ENCODE data around the gene ARF1. TPM values are rescaled to one million over a fixed set of nuclear protein-coding genes. Genes with fewer than 3 reads are reported as not detected.

ARF1 gene
- total and polyA plus RNA-seq, 10 of the 15 experiments (the other 5 are each of a cell fraction or from before 2014, with no cell fraction given): 48.4 to 508 (median 283) TPM

DNA sequence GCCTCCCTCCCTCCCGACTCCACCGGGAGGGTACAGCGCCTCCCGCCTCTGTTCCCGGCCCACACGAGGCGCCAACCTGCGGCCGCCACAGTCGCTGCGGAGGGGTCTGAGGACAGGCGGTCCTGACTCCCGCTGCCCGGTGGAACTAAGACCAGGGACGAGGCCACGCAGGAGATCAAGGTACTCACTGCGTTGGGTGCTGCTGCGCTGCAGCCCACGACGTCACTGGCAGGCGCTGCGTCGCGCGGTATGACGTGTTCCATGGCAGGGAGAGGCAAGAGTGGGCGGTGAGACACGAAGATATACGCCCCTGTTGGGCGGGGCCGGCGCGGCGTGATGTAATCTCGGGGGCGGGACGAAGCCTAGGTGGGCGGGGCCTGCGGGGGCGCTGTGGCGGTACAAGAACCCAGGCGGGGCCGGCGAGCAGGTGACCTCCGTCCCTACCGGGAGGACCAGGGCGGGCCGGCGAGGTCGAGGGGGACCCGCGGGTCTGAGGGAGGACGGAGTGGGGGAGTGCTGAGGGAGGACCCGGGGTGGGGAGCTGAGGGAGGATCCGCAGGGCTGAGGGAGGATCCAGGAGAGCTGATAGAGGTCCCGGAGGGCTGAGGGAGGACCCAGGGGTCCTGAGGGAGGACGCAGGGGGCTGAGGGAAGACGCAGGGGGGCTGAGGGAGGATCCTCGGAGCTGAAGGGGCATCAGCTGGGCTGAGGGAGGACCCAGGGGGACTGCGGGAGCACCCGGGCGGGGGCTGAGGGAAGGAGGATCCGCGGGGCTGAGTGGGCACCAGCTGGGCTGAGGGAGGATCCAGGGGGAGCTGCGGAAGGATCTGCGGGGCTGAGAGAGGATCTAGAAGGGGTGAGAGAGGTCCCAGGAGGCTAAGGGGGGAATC is 26.8 kb downstream of the ARF1 start, which contains the start of gene MRPL55 (continued):
- TF ChIP-seq CHD2 (IDR thresholded peaks at IDR 0.05; ENCODE audit: borderline replicate concordance, low read depth, low read length) (peak; percentile 70), NR2F1 (conservative IDR thresholded peaks at IDR 0.05) (peak; percentile 25; the same call in 1 of the 2 replicates), LARP7 (IDR thresholded peaks at IDR 0.05) (peak; percentile 68), MXI1 (IDR thresholded peaks at IDR 0.05; ENCODE audit: low read depth, low read length) (peak; percentile 86), CREM (IDR thresholded peaks at IDR 0.05; ENCODE audit: low read depth) (peak; percentile 100), SIN3A (IDR thresholded peaks at IDR 0.05; ENCODE audit: low read depth, low read length) (peak; percentile 84; the same call in 1 of the 2 replicates), IKZF2 (IDR thresholded peaks at IDR 0.05) (no peak; a peak in 1 of 4 replicates), BMI1 (IDR thresholded peaks at IDR 0.05; ENCODE audit: borderline replicate concordance) (no peak), TCF12 (IDR thresholded peaks at IDR 0.05; ENCODE audit: low read depth, low read length) (no peak), FOXK2 (IDR thresholded peaks at IDR 0.05) (peak; percentile 63; the same call in 1 of the 2 replicates), SRF (IDR thresholded peaks at IDR 0.05; ENCODE audit: low read depth in 2 of 2, low read length in 2 of 2) (peak; percentile 71 to 96), NBN (IDR thresholded peaks at IDR 0.05) (peak; percentile 99), MYC (IDR thresholded peaks at IDR 0.05; ENCODE audit: insufficient read depth, insufficient read length, insufficient replicate concordance, low read length, severe bottlenecking) (peak; percentile 41), HDAC6 (IDR thresholded peaks at IDR 0.05; ENCODE audit: unreplicated experiment) (peak; percentile 44), ETV6 (conservative IDR thresholded peaks at IDR 0.05 in 1 of 2, IDR thresholded peaks at IDR 0.05 in 1 of 2; ENCODE audit: borderline replicate concordance in 1 of 2, low read depth in 1 of 2) (no peak)
- TF ChIP-seq, protein P1, sequence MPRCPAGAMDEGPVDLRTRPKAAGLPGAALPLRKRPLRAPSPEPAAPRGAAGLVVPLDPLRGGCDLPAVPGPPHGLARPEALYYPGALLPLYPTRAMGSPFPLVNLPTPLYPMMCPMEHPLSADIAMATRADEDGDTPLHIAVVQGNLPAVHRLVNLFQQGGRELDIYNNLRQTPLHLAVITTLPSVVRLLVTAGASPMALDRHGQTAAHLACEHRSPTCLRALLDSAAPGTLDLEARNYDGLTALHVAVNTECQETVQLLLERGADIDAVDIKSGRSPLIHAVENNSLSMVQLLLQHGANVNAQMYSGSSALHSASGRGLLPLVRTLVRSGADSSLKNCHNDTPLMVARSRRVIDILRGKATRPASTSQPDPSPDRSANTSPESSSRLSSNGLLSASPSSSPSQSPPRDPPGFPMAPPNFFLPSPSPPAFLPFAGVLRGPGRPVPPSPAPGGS (IDR thresholded peaks at IDR 0.05; ENCODE audit: borderline replicate concordance, insufficient read depth, low read depth, low read length, poor library complexity, severe bottlenecking): peak; percentile 16
- TF ChIP-seq, protein P2, sequence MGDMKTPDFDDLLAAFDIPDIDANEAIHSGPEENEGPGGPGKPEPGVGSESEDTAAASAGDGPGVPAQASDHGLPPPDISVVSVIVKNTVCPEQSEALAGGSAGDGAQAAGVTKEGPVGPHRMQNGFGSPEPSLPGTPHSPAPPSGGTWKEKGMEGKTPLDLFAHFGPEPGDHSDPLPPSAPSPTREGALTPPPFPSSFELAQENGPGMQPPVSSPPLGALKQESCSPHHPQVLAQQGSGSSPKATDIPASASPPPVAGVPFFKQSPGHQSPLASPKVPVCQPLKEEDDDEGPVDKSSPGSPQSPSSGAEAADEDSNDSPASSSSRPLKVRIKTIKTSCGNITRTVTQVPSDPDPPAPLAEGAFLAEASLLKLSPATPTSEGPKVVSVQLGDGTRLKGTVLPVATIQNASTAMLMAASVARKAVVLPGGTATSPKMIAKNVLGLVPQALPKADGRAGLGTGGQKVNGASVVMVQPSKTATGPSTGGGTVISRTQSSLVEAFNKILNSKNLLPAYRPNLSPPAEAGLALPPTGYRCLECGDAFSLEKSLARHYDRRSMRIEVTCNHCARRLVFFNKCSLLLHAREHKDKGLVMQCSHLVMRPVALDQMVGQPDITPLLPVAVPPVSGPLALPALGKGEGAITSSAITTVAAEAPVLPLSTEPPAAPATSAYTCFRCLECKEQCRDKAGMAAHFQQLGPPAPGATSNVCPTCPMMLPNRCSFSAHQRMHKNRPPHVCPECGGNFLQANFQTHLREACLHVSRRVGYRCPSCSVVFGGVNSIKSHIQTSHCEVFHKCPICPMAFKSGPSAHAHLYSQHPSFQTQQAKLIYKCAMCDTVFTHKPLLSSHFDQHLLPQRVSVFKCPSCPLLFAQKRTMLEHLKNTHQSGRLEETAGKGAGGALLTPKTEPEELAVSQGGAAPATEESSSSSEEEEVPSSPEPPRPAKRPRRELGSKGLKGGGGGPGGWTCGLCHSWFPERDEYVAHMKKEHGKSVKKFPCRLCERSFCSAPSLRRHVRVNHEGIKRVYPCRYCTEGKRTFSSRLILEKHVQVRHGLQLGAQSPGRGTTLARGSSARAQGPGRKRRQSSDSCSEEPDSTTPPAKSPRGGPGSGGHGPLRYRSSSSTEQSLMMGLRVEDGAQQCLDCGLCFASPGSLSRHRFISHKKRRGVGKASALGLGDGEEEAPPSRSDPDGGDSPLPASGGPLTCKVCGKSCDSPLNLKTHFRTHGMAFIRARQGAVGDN (IDR thresholded peaks at IDR 0.05): peak; percentile 48; the same call in 1 of the 2 replicates
- TF ChIP-seq, protein P3, sequence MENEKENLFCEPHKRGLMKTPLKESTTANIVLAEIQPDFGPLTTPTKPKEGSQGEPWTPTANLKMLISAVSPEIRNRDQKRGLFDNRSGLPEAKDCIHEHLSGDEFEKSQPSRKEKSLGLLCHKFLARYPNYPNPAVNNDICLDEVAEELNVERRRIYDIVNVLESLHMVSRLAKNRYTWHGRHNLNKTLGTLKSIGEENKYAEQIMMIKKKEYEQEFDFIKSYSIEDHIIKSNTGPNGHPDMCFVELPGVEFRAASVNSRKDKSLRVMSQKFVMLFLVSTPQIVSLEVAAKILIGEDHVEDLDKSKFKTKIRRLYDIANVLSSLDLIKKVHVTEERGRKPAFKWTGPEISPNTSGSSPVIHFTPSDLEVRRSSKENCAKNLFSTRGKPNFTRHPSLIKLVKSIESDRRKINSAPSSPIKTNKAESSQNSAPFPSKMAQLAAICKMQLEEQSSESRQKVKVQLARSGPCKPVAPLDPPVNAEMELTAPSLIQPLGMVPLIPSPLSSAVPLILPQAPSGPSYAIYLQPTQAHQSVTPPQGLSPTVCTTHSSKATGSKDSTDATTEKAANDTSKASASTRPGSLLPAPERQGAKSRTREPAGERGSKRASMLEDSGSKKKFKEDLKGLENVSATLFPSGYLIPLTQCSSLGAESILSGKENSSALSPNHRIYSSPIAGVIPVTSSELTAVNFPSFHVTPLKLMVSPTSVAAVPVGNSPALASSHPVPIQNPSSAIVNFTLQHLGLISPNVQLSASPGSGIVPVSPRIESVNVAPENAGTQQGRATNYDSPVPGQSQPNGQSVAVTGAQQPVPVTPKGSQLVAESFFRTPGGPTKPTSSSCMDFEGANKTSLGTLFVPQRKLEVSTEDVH (IDR thresholded peaks at IDR 0.05; ENCODE audit: low read depth, partially characterized antibody): peak; percentile 67
- TF ChIP-seq, protein P4, sequence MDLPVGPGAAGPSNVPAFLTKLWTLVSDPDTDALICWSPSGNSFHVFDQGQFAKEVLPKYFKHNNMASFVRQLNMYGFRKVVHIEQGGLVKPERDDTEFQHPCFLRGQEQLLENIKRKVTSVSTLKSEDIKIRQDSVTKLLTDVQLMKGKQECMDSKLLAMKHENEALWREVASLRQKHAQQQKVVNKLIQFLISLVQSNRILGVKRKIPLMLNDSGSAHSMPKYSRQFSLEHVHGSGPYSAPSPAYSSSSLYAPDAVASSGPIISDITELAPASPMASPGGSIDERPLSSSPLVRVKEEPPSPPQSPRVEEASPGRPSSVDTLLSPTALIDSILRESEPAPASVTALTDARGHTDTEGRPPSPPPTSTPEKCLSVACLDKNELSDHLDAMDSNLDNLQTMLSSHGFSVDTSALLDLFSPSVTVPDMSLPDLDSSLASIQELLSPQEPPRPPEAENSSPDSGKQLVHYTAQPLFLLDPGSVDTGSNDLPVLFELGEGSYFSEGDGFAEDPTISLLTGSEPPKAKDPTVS (IDR thresholded peaks at IDR 0.05; ENCODE audit: low read depth, low read length): peak; percentile 21; the same call in 1 of the 2 replicates

Data from GM12878 (cell line).